Caki2 (cell line): Measurements from ENCODE around the gene TCF12. TPM values are rescaled to one million over a fixed set of nuclear protein-coding genes. Genes with fewer than 3 reads are reported as not detected.
"Not testable (repeated sequence)": the region's sequence is repeated elsewhere in the genome, so short reads cannot be mapped to it uniquely, and the experiment has no call there.

ENCODE experiments used
- DNase-seq: peaks from one replicate; pipeline ENCODE4 v3.0.0-alpha.2; 2015; ENCODE audit warnings: low read depth
- in situ Hi-C: cut with HindIII; loops from 2 replicates; pipeline ENCODE4 v1.10.0; 2016; ENCODE audit warnings: low sequenced_read_pairs, low pct_unique_long_range_greater_than_20kb, mixed read lengths
- total RNA-seq: library from RNA; depleted of rRNA; stranded (reverse); fragments of >200 nt; shearing (Covaris generic); gene quantifications from 2 replicates; pipeline ENCODE4 v1.2.3, GENCODE V29; 2014; ENCODE audit warnings: low replicate concordance

TCF12 gene
- total RNA-seq, 1 experiment from 2014 or later: 61.2 TPM

GRCh38 chr15:57091636-57092035, 173.2 kb downstream of the TCF12 start:
- in situ Hi-C loops: no loop called here
- no peak for DNase-seq

GRCh38 chr15:57092252-57092651, 173.8 kb downstream of the TCF12 start:
- in situ Hi-C loops: no loop called here
- DNase-seq: no peak

- in situ Hi-C loops: no loop called here
- no peak for DNase-seq
These were observed 176.1 kb downstream of the TCF12 start for GRCh38 chr15:57094321-57095257.

GRCh38 chr15:57095896-57096295, 177.5 kb downstream of the TCF12 start:
- in situ Hi-C loops: no loop called here
- DNase-seq: no peak

- DNase-seq: no peak
- in situ Hi-C loops: no loop called here
These were observed 178.8 kb downstream of the TCF12 start for GRCh38 chr15:57097246-57097645.

GRCh38 chr15:57097919-57098543, 179.6 kb downstream of the TCF12 start:
- in situ Hi-C loops, DNase-seq: not testable (repeated sequence)

- in situ Hi-C loops: no loop called here
- no peak for DNase-seq
These were observed 180.5 kb downstream of the TCF12 start for GRCh38 chr15:57098896-57099295.

- in situ Hi-C loops: no loop called here
- DNase-seq: no peak
These were observed 181.7 kb downstream of the TCF12 start for GRCh38 chr15:57100136-57100539.

GRCh38 chr15:57102858-57103257, 184.4 kb downstream of the TCF12 start:
- no peak for DNase-seq
- in situ Hi-C loops: no loop called here

GRCh38 chr15:57108296-57108695, 189.9 kb downstream of the TCF12 start:
- in situ Hi-C loops: no loop called here
- no peak for DNase-seq

GRCh38 chr15:57109005-57109404, 190.6 kb downstream of the TCF12 start:
- in situ Hi-C loops: no loop called here

GRCh38 chr15:57111002-57111401, 192.6 kb downstream of the TCF12 start:
- in situ Hi-C loops: no loop called here
- DNase-seq: no peak

More at GRCh38 chr15:57109005-57109404, 190.6 kb downstream of the TCF12 start:
- no peak for DNase-seq

- in situ Hi-C loops: no loop called here
- no peak for DNase-seq
These were observed 193.7 kb downstream of the TCF12 start for GRCh38 chr15:57112178-57112577.

- in situ Hi-C loops: no loop called here
- DNase-seq: no peak
These were observed 195.6 kb downstream of the TCF12 start for GRCh38 chr15:57114070-57114469.

- peak; percentile 47 for DNase-seq
- in situ Hi-C loops: no loop called here
These were observed 199.8 kb downstream of the TCF12 start for GRCh38 chr15:57118013-57118799.

GRCh38 chr15:57122080-57122840, 203.8 kb downstream of the TCF12 start:
- in situ Hi-C loops: no loop called here

GRCh38 chr15:57124036-57124435, 205.6 kb downstream of the TCF12 start:
- DNase-seq: no peak
- in situ Hi-C loops: no loop called here

More at GRCh38 chr15:57122080-57122840, 203.8 kb downstream of the TCF12 start:
- DNase-seq: no peak

GRCh38 chr15:57129064-57129463, 210.6 kb downstream of the TCF12 start:
- no peak for DNase-seq

More at GRCh38 chr15:57129064-57129463, 210.6 kb downstream of the TCF12 start:
- in situ Hi-C loops: no loop called here
